ENCODE data around the gene KRTAP12-4.
"Not testable (repeated sequence)": the region's sequence is repeated elsewhere in the genome, so short reads cannot be mapped to it uniquely, and the experiment has no call there.

The KRTAP12-4 gene

GRCh38 chr21:44700101-44701022 is 45.9 kb upstream of the KRTAP12-4 start:
- no peak overlapping the region for H3K4me3 ChIP-seq (ENCODE audit: low read depth, low read length)
- no peak for TF ChIP-seq CTCF (IDR thresholded peaks at IDR 0.05; ENCODE audit: borderline replicate concordance, insufficient read depth, low read depth, low read length)

- TF ChIP-seq CTCF (IDR thresholded peaks at IDR 0.05; ENCODE audit: borderline replicate concordance, insufficient read depth, low read depth, low read length) = no peak
- H3K4me3 ChIP-seq (ENCODE audit: low read depth, low read length) = no peak overlapping the region
Observed at GRCh38 chr21:44699502-44700001, 45.1 kb upstream of the KRTAP12-4 start.

- no peak overlapping the region for H3K4me3 ChIP-seq (ENCODE audit: low read depth, low read length)
- TF ChIP-seq CTCF (IDR thresholded peaks at IDR 0.05; ENCODE audit: borderline replicate concordance, insufficient read depth, low read depth, low read length) = no peak
Observed at GRCh38 chr21:44697811-44698734, 43.6 kb upstream of the KRTAP12-4 start.

GRCh38 chr21:44697172-44697810 is 42.8 kb upstream of the KRTAP12-4 start, which contains the start of gene KRTAP10-12:
TSS of gene KRTAP10-12 (plus strand) at chr21:44697172. CDS start at chr21:44697202, 30 bp downstream.
- H3K4me3 ChIP-seq (ENCODE audit: low read depth, low read length) = not testable (repeated sequence)

GRCh38 chr21:44696572-44696971 is 42.1 kb upstream of the KRTAP12-4 start:
- no peak overlapping the region for H3K4me3 ChIP-seq (ENCODE audit: low read depth, low read length)
- no peak for TF ChIP-seq CTCF (IDR thresholded peaks at IDR 0.05; ENCODE audit: borderline replicate concordance, insufficient read depth, low read depth, low read length)

GRCh38 chr21:44695641-44696040 is 41.2 kb upstream of the KRTAP12-4 start:
- no peak for TF ChIP-seq CTCF (IDR thresholded peaks at IDR 0.05; ENCODE audit: borderline replicate concordance, insufficient read depth, low read depth, low read length)

GRCh38 chr21:44695184-44695583 is 40.7 kb upstream of the KRTAP12-4 start:
- TF ChIP-seq CTCF (IDR thresholded peaks at IDR 0.05; ENCODE audit: borderline replicate concordance, insufficient read depth, low read depth, low read length) = no peak
- H3K4me3 ChIP-seq (ENCODE audit: low read depth, low read length) = no peak overlapping the region

More at GRCh38 chr21:44695641-44696040, 41.2 kb upstream of the KRTAP12-4 start:
- no peak overlapping the region for H3K4me3 ChIP-seq (ENCODE audit: low read depth, low read length)
